ENCODE results near the gene NDP.

DNA sequence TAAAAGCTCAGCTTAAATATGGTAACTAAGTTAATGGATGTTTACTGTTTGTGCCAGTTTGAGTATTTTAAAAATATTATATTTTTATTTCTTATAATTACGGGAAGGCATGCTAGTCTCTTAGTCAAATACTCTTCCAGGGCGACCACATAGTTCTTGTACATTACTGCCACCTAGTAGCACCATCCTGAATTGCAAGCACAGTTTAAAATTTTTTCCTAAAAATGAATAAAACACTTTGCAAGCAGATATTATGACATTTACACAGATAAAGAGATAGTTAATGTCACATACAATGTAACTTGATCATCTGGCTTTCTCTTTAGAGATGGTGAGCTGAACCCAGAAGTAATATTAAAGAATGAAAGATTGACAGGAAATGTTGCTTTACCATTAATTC lies 11.5 kb downstream of the NDP start:
- no peak for TF ChIP-seq ZNF510 (tag by site-specific recombination; IDR thresholded peaks at IDR 0.05; ENCODE audit: insufficient replicate concordance)
- no peak for TF ChIP-seq ZNF776 (tag by site-specific recombination; IDR thresholded peaks at IDR 0.05; ENCODE audit: borderline replicate concordance)
- no peak for TF ChIP-seq ZNF133 (tag by site-specific recombination; IDR thresholded peaks at IDR 0.05)
